B cell (primary cell): ENCODE measurements around the gene PFDN6. TPM values are rescaled to one million over a fixed set of nuclear protein-coding genes. Genes with fewer than 3 reads are reported as not detected.

Source experiments
- ATAC-seq: fragments of 200-7000 bp; cut with Tn5 transposase; one replicate; pipeline ENCODE4 v1.10.0; 2021; ENCODE audit warnings: low read depth, mild to moderate bottlenecking, moderate number of reproducible peaks, moderate library complexity
- CTCF ChIA-PET: fragments of 350-600 bp; sonication (Branson Sonifier 250); formaldehyde crosslinking; loops from one replicate; lab custom pipeline; 2021; ENCODE audit warnings: antibody characterized with exemption, inconsistent platforms; lab: Charles Lee
- POLR2A ChIA-PET: fragments of 350-600 bp; sonication (Branson Sonifier 250); formaldehyde crosslinking; loops from one replicate; lab custom pipeline; 2021; ENCODE audit warnings: antibody characterized with exemption; lab: Charles Lee
- DNase-seq: peaks from one replicate; pipeline ENCODE4 v3.0.0; 2013
- H2AFZ ChIP-seq: 2 replicates; pipeline ENCODE4 v1.6.1; 2012; ENCODE audit warnings: mild to moderate bottlenecking, low read depth, low read length; ENCODE audit not compliant: insufficient read depth, poor library complexity, severe bottlenecking
- H3K27ac ChIP-seq, 2 donors: 1 replicate in 1 of 2; 2 replicates in 1 of 2; pipeline ENCODE4 v1.5.1; 2012 to 2013; ENCODE audit warnings: low read length in 2 of 2, mild to moderate bottlenecking in 2 of 2, moderate library complexity in 1 of 2
- H3K27me3 ChIP-seq, 4 experiments: fragments of 200-600 bp in 1 of 4; sonication (generic) in 1 of 4; replicated peaks in 1 of 4; 1 replicate in 2 of 4; 2 replicates in 2 of 4; pipeline versions ENCODE4 v1.6.1 to v1.7.0; 2013 to 2016; ENCODE audit warnings: low read length in 3 of 4, mild to moderate bottlenecking in 2 of 4, mixed read lengths in 1 of 4, moderate library complexity in 1 of 4; ENCODE audit not compliant: insufficient read depth in 4 of 4, control insufficient read depth in 3 of 4; ENCODE audit errors: control extremely low read depth in 1 of 4
- H3K36me3 ChIP-seq, 2 experiments: replicated peaks in 1 of 2; 1 replicate in 1 of 2; 2 replicates in 1 of 2; pipeline versions ENCODE4 v1.6.1 to v1.7.1; 2013; ENCODE audit warnings: low read length in 1 of 2; ENCODE audit not compliant: insufficient read depth in 2 of 2, control insufficient read depth in 1 of 2; ENCODE audit errors: control extremely low read depth in 1 of 2, extremely low read depth in 1 of 2
- H3K4me1 ChIP-seq, 2 donors: fragments of 200-600 bp in 1 of 2; sonication (generic) in 1 of 2; 1 replicate in 1 of 2; 2 replicates in 1 of 2; pipeline versions ENCODE4 v1.5.1 to v1.6.1; 2013 to 2017; ENCODE audit warnings: low read length in 2 of 2; ENCODE audit not compliant: control insufficient read depth in 2 of 2, insufficient read depth in 2 of 2
- H3K4me2 ChIP-seq: replicated peaks from 2 replicates; pipeline ENCODE3; 2012; ENCODE audit warnings: mild to moderate bottlenecking, low read depth, low read length; ENCODE audit not compliant: poor library complexity, severe bottlenecking
- H3K4me3 ChIP-seq, 5 experiments: fragments of 200-600 bp in 1 of 5; sonication (generic) in 1 of 5; 1 replicate in 3 of 5; 2 replicates in 2 of 5; pipeline versions ENCODE4 v1.5.1 to v1.7.0; 2011 to 2016; ENCODE audit warnings: low read length in 4 of 5, mild to moderate bottlenecking in 4 of 5, low read depth in 2 of 5, control low read depth in 1 of 5, moderate library complexity in 1 of 5; ENCODE audit not compliant: insufficient read depth in 1 of 5; ENCODE audit errors: control extremely low read depth in 1 of 5, extremely low read depth in 1 of 5
- H3K79me2 ChIP-seq: fragments of 200-600 bp; sonication (generic); one replicate; pipeline ENCODE4 v1.6.0; 2016; ENCODE audit warnings: low read length; ENCODE audit not compliant: control insufficient read depth, insufficient read depth
- H3K9ac ChIP-seq: fragments of 200-600 bp; sonication (generic); 2 replicates; pipeline ENCODE4 v1.6.1; 2017; ENCODE audit warnings: mild to moderate bottlenecking, low read length, moderate library complexity
- H3K9me3 ChIP-seq, 3 donors: one replicate each; pipeline versions ENCODE4 v1.6.1 to v1.7.1; 2013; ENCODE audit warnings: low read length in 2 of 3; ENCODE audit not compliant: control insufficient read depth in 2 of 3, insufficient read depth in 1 of 3; ENCODE audit errors: control extremely low read depth in 1 of 3
- H4K20me1 ChIP-seq: 2 replicates; pipeline ENCODE4 v1.6.0; 2012; ENCODE audit warnings: mild to moderate bottlenecking, low read length; ENCODE audit not compliant: insufficient read depth, control insufficient read depth, poor library complexity, severe bottlenecking
- H3K27ac Mint-ChIP-seq: one replicate; pipeline ENCODE4 v1.8.0; 2021; ENCODE audit warnings: mixed read lengths
- H3K27me3 Mint-ChIP-seq: one replicate; pipeline ENCODE4 v1.8.0; 2021; ENCODE audit warnings: mixed read lengths
- H3K4me1 Mint-ChIP-seq: one replicate; pipeline ENCODE4 v1.8.0; 2021; ENCODE audit warnings: mixed read lengths
- H3K4me3 Mint-ChIP-seq: one replicate; pipeline ENCODE4 v1.8.0; 2021; ENCODE audit warnings: mixed read lengths
- H3K9me3 Mint-ChIP-seq: one replicate; pipeline ENCODE4 v1.8.0; 2022; ENCODE audit warnings: mixed read lengths; ENCODE audit not compliant: insufficient read depth
- CTCF ChIP-seq: fragments of 200-600 bp; IDR thresholded peaks from one replicate; pipeline ENCODE4 v1.8.0; 2022; ENCODE audit warnings: antibody characterized with exemption, mild to moderate bottlenecking
- EZH2 ChIP-seq: IDR thresholded peaks from 2 replicates; pipeline ENCODE4 v1.6.1; 2012; ENCODE audit warnings: borderline replicate concordance, low read depth, mild to moderate bottlenecking, moderate library complexity, low read length; ENCODE audit not compliant: insufficient read depth, poor library complexity, severe bottlenecking
- WGBS: methylation state at CpG from one replicate; pipeline ENCODE4 v1.1.5; 2013; ENCODE audit warnings: missing lambda C conversion rate; ENCODE audit not compliant: insufficient coverage; 5-methylcytosine and 5-hydroxymethylcytosine counted together
- intact Hi-C: fragments of 100-400 bp; cut with micrococcal nuclease; formaldehyde crosslinking; loops from one replicate; pipeline ENCODE4 v1.10.0; 2022
- polyA plus RNA-seq: library from polyadenylated mRNA; depleted of rRNA; stranded (reverse); fragments of >200 nt; gene quantifications from 2 replicates; pipeline ENCODE4 v1.2.3, GENCODE V29; 2012
- total RNA-seq, 2 donors: library from RNA; stranded (reverse); fragments of 120-200 nt in 1 of 2; gene quantifications; 1 replicate in 1 of 2; 2 replicates in 1 of 2; pipeline versions ENCODE4 v1.2.3 to v1.2.4, GENCODE V29; 2013 to 2022

Gene PFDN6
- total and polyA plus RNA-seq, 2 donors (not counting 1 experiment from before 2014, with no cell fraction given): 33.2 to 51.1 TPM

GRCh38 chr6:33314515-33314942 lies 25.1 kb downstream of the PFDN6 start:
- Histone ChIP-seq H3K36me3 (peaks cover 3 to 45% of the 10 kb centered on the region in 2 experiments), H4K20me1 (peaks cover 44% of the 10 kb centered on the region), H3K4me1 (peaks cover 53 to 75% of the 10 kb centered on the region in 2 donors), H3K4me2 (peak overlapping the region; percentile 99), H3K9me3 (no peaks in the 10 kb centered on the region), H3K9ac (peak overlapping the region; percentile 100), H3K27me3 (no peaks in the 10 kb centered on the region), H3K27ac (peak overlapping the region; percentile 97 to 100), H2AFZ (peak overlapping the region; percentile 32), H3K79me2 (peaks cover 90% of the 10 kb centered on the region), H3K4me3 (peak overlapping the region; percentile 73 to 100 (median 91))
- TF ChIP-seq EZH2 (no peak), CTCF (no peak)
- intact Hi-C loops: loop anchor here (1.0 to 5.0 kb wide), 5 partner anchors 10 to 113 kb away; no protein-coding TSS in a partner anchor
- H3K9me3 Mint-ChIP-seq: no peaks in the 10 kb centered on the region
- peaks cover 71% of the 10 kb centered on the region for H3K4me1 Mint-ChIP-seq
- DNase-seq: peak; percentile 92
- no peaks in the 10 kb centered on the region for H3K27me3 Mint-ChIP-seq
- ATAC-seq: peak; percentile 21
- CTCF ChIA-PET: interaction anchor here (1.1 to 5.3 kb wide), 2 partner anchors 11 to 30 kb away, joined by 3 to 50 read pairs; no protein-coding TSS in a partner anchor
- POLR2A ChIA-PET: no interaction called here
- WGBS: no CpG with 5 or more reads among the region's 10 CpGs
- peak overlapping the region; percentile 100 for H3K4me3 Mint-ChIP-seq
- peak overlapping the region; percentile 98 for H3K27ac Mint-ChIP-seq
